Skin epidermis (tissue), 12 donors: ENCODE measurements around the gene C1orf198.
A peak's percentile ranks its signal among the peaks of the same experiment; 100 is the strongest.

Experiments used
- H3K27ac ChIP-seq, 21 experiments: fragments of 200-600 bp; sonication (generic) in 11 of 21; one replicate each; pipeline ENCODE4 v1.5.0; 2020; ENCODE audit warnings: mild to moderate bottlenecking in 3 of 21, inconsistent platforms in 2 of 21, moderate library complexity in 2 of 21
- H3K4me3 ChIP-seq, 7 experiments: fragments of 200-600 bp; sonication (generic) in 2 of 7; one replicate each; pipeline ENCODE4 v1.5.0; 2020; ENCODE audit warnings: inconsistent platforms in 2 of 7, mild to moderate bottlenecking in 2 of 7, moderate library complexity in 1 of 7

The C1orf198 gene

GRCh38 chr1:230823426-230823825, 44.9 kb downstream of the C1orf198 start:
- H3K27ac ChIP-seq = peak overlapping the region in 9 of 21 experiments; percentile 25 to 79 (median 51)
- no peak overlapping the region for H3K4me3 ChIP-seq

GRCh38 chr1:230822092-230822581, 46.2 kb downstream of the C1orf198 start:
- Histone ChIP-seq H3K4me3 (no peak overlapping the region), H3K27ac (peak overlapping the region in 9 of 21 experiments; percentile 17 to 73 (median 35))

GRCh38 chr1:230821346-230821745, 47.0 kb downstream of the C1orf198 start:
- Histone ChIP-seq H3K4me3 (no peak overlapping the region), H3K27ac (no peak overlapping the region)

- H3K4me3 ChIP-seq = no peak overlapping the region
- H3K27ac ChIP-seq = no peak overlapping the region
These were observed 47.8 kb downstream of the C1orf198 start for GRCh38 chr1:230820568-230820967.

GRCh38 chr1:230819976-230820375, 48.3 kb downstream of the C1orf198 start:
- no peak overlapping the region for H3K4me3 ChIP-seq
- H3K27ac ChIP-seq = no peak overlapping the region

GRCh38 chr1:230818901-230819300, 49.4 kb downstream of the C1orf198 start:
- no peak overlapping the region for H3K27ac ChIP-seq
- no peak overlapping the region for H3K4me3 ChIP-seq

GRCh38 chr1:230818367-230818766, 50.0 kb downstream of the C1orf198 start:
- H3K27ac ChIP-seq = no peak overlapping the region

GRCh38 chr1:230816018-230816417, 52.3 kb downstream of the C1orf198 start:
- H3K27ac ChIP-seq = no peak overlapping the region
- H3K4me3 ChIP-seq = no peak overlapping the region

More at GRCh38 chr1:230818367-230818766, 50.0 kb downstream of the C1orf198 start:
- H3K4me3 ChIP-seq = no peak overlapping the region

GRCh38 chr1:230814949-230815692, 53.2 kb downstream of the C1orf198 start:
- no peak overlapping the region for H3K27ac ChIP-seq
- no peak overlapping the region for H3K4me3 ChIP-seq

GRCh38 chr1:230812568-230812967, 55.8 kb downstream of the C1orf198 start:
- no peak overlapping the region for H3K4me3 ChIP-seq
- H3K27ac ChIP-seq = no peak overlapping the region

GRCh38 chr1:230809256-230809990, 58.9 kb downstream of the C1orf198 start:
- H3K4me3 ChIP-seq = no peak overlapping the region
- peak overlapping the region in 1 of 21 experiments; percentile 57 for H3K27ac ChIP-seq

- peak overlapping the region in 4 of 21 experiments; percentile 26 to 59 (median 44) for H3K27ac ChIP-seq
- no peak overlapping the region for H3K4me3 ChIP-seq
These were observed 59.9 kb downstream of the C1orf198 start for GRCh38 chr1:230808281-230808872.

GRCh38 chr1:230807561-230808280, 60.6 kb downstream of the C1orf198 start:
- Histone ChIP-seq H3K4me3 (no peak overlapping the region), H3K27ac (peak overlapping the region in 8 of 21 experiments; percentile 12 to 59 (median 30))

- Histone ChIP-seq H3K4me3 (no peak overlapping the region), H3K27ac (peak overlapping the region in 6 of 21 experiments; percentile 12 to 59 (median 32))
These were observed 61.3 kb downstream of the C1orf198 start for GRCh38 chr1:230807029-230807428.

GRCh38 chr1:230806552-230806951, 61.8 kb downstream of the C1orf198 start:
- H3K4me3 ChIP-seq = no peak overlapping the region
- no peak overlapping the region for H3K27ac ChIP-seq

- H3K4me3 ChIP-seq = no peak overlapping the region
These were observed 63.9 kb downstream of the C1orf198 start for GRCh38 chr1:230804396-230804795.

GRCh38 chr1:230800891-230801840, 67.2 kb downstream of the C1orf198 start:
- Histone ChIP-seq H3K4me3 (no peak overlapping the region), H3K27ac (no peak overlapping the region)

More at GRCh38 chr1:230804396-230804795, 63.9 kb downstream of the C1orf198 start:
- H3K27ac ChIP-seq = no peak overlapping the region

- Histone ChIP-seq H3K4me3 (no peak overlapping the region), H3K27ac (peak overlapping the region in 1 of 21 experiments; percentile 11)
These were observed 69.8 kb downstream of the C1orf198 start for GRCh38 chr1:230798491-230798890.
